Neural cell (in vitro differentiated cells): ENCODE measurements around the gene OR2AT4. TPM values are rescaled to one million over a fixed set of nuclear protein-coding genes. Genes with fewer than 3 reads are reported as not detected.

Experiments
- H2AFZ ChIP-seq: fragments of 200-600, 300-800 bp; sonication (generic), shearing (Covaris generic); 2 replicates; pipeline ENCODE4 v1.6.0; 2014; ENCODE audit warnings: low read depth, mild to moderate bottlenecking, antibody characterized with exemption, low read length, moderate library complexity
- H3F3A ChIP-seq: fragments of 200-600 bp; shearing (Covaris generic); 2 replicates; pipeline ENCODE4 v1.6.1; 2016; ENCODE audit warnings: mild to moderate bottlenecking, moderate library complexity, mixed read lengths, antibody characterized with exemption, low read length; ENCODE audit not compliant: insufficient read depth, poor library complexity, severe bottlenecking
- H3K27ac ChIP-seq: fragments of 200-600, 300-800 bp; sonication (generic), shearing (Covaris generic); 2 replicates; pipeline ENCODE4 v1.5.1; 2014; ENCODE audit warnings: mild to moderate bottlenecking, low read length, moderate library complexity
- H3K27me3 ChIP-seq: fragments of 300-800, 200-600 bp; sonication (generic), shearing (Covaris generic); 2 replicates; pipeline ENCODE4 v1.6.0; 2014; ENCODE audit warnings: mild to moderate bottlenecking, low read depth, low read length, moderate library complexity; ENCODE audit not compliant: insufficient read depth
- H3K36me3 ChIP-seq: fragments of 300-800, 200-600 bp; sonication (generic), shearing (Covaris generic); 2 replicates; pipeline ENCODE4 v1.5.1; 2014; ENCODE audit warnings: mild to moderate bottlenecking, antibody characterized with exemption, low read length, moderate library complexity; ENCODE audit not compliant: insufficient read depth
- H3K4me2 ChIP-seq: fragments of 300-800, 200-600 bp; sonication (generic), shearing (Covaris generic); 2 replicates; pipeline ENCODE4 v1.6.0; 2014; ENCODE audit warnings: mild to moderate bottlenecking, low read length
- H3K4me3 ChIP-seq: fragments of 300-800, 200-600 bp; sonication (generic), shearing (Covaris generic); 2 replicates; pipeline ENCODE4 v1.5.1; 2014; ENCODE audit warnings: mild to moderate bottlenecking, low read length, moderate library complexity
- H3K79me2 ChIP-seq: fragments of 200-600 bp; shearing (Covaris generic); replicated peaks from 2 replicates; pipeline ENCODE4 v1.6.0; 2014; ENCODE audit warnings: mild to moderate bottlenecking, low read length, moderate library complexity; ENCODE audit not compliant: insufficient read depth
- H3K9ac ChIP-seq: fragments of 300-800, 200-600 bp; sonication (generic), shearing (Covaris generic); 2 replicates; pipeline ENCODE4 v1.6.1; 2016; ENCODE audit warnings: mild to moderate bottlenecking, low read length, mixed read lengths
- H3K9me2 ChIP-seq: fragments of 200-600 bp; shearing (Covaris generic); 2 replicates; pipeline ENCODE4 v1.6.1; 2016; ENCODE audit warnings: mild to moderate bottlenecking, low read length, mixed read lengths; ENCODE audit not compliant: insufficient read depth
- H3K9me3 ChIP-seq: fragments of 200-600, 300-800 bp; sonication (generic), shearing (Covaris generic); 2 replicates; pipeline ENCODE4 v1.6.1; 2016; ENCODE audit warnings: mild to moderate bottlenecking, mixed run types, low read length, moderate library complexity, mixed read lengths
- H4K20me1 ChIP-seq: fragments of 200-600 bp; shearing (Covaris generic); 2 replicates; pipeline ENCODE4 v1.6.1; 2016; ENCODE audit warnings: mild to moderate bottlenecking, mixed run types; ENCODE audit not compliant: insufficient read depth
- EP300 ChIP-seq: fragments of 450-650 bp; conservative IDR thresholded peaks from 2 replicates; pipeline ENCODE4 v1.6.1; 2014; ENCODE audit warnings: antibody characterized with exemption, mild to moderate bottlenecking, moderate library complexity; ENCODE audit not compliant: poor library complexity, severe bottlenecking
- MXI1 ChIP-seq: fragments of 450-650 bp; conservative IDR thresholded peaks from 2 replicates; pipeline ENCODE4 v1.6.1; 2014; ENCODE audit warnings: antibody characterized with exemption, mild to moderate bottlenecking; ENCODE audit not compliant: poor library complexity, severe bottlenecking
- POLR2AphosphoS5 ChIP-seq: IDR thresholded peaks from 2 replicates; pipeline ENCODE4 v1.6.1; 2012
- SMC3 ChIP-seq: fragments of 450-650 bp; conservative IDR thresholded peaks from 2 replicates; pipeline ENCODE4 v1.6.1; 2014; ENCODE audit warnings: antibody characterized with exemption, mild to moderate bottlenecking, moderate library complexity; ENCODE audit not compliant: poor library complexity
- TAF1 ChIP-seq: IDR thresholded peaks from 2 replicates; pipeline ENCODE4 v1.6.1; 2012; ENCODE audit warnings: low read depth
- polyA plus RNA-seq: library from polyadenylated mRNA; depleted of rRNA; stranded (reverse); fragments of >200 nt; gene quantifications from 2 replicates; pipeline ENCODE4 v1.2.3, GENCODE V29; 2014
- TF ChIP-seq, protein P1 (sequence below): fragments of 450-650 bp; IDR thresholded peaks from 2 replicates; pipeline ENCODE4 v1.5.1; 2014; ENCODE audit warnings: antibody characterized with exemption, mild to moderate bottlenecking, moderate library complexity; ENCODE audit not compliant: poor library complexity, severe bottlenecking

OR2AT4 gene
- polyA plus RNA-seq, 1 donor from 2014 or later, result not detected

DNA sequence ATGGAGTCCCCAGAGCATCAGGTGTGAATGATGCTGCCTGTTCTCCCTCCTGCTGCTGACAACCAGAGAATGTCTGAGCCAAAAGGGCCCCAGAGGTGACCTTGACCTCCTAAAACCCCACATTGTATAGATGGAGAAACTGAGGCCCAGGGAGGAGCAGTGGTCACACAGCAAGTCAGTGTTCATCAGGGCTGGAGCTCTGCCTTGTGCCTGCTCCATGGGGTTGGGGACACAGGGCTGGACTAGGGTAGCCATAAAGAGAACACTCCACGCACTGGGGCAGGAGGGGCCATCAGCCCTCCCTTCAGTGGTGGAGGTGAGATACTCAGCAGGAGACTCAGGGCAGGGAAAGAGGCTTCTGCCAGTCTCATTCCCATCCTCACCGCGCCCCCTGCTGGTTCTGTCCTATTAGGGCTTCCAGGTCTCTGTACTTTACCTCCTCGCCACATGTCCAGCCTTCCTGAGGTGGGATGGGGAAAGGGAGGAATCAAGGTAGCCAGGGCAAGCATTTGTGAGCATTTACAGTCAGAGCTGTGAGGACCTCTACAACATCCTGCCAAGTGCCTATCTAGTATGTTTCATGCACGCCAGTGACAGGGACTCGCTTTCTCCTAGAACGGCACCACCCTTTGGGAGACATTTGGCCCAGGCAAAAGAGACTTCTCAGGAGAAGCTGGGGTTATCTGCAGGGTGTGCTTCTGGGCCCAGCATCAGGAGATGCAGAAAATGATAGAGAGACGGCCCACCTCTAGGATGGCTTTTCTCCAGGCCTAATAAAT is 64.7 kb downstream of the OR2AT4 start:
- Histone ChIP-seq H2AFZ (no peak overlapping the region), H3K9ac (no peak overlapping the region), H3K4me2 (no peak overlapping the region)

More for the DNA sequence above, 64.7 kb downstream of the OR2AT4 start:
- no peaks in the 10 kb centered on the region for H3K36me3 ChIP-seq
- H3K9me3 ChIP-seq, result no peaks in the 10 kb centered on the region
- H3K27ac ChIP-seq, result no peak overlapping the region
- H3K79me2 ChIP-seq, result no peaks in the 10 kb centered on the region
- H4K20me1 ChIP-seq, result no peaks in the 10 kb centered on the region
- H3K27me3 ChIP-seq, result no peaks in the 10 kb centered on the region
- no peaks in the 10 kb centered on the region for H3K9me2 ChIP-seq
- no peaks in the 10 kb centered on the region for H3F3A ChIP-seq
- no peak overlapping the region for H3K4me3 ChIP-seq
- TF ChIP-seq MXI1 (no peak), TAF1 (no peak), SMC3 (peak; percentile 21), EP300 (no peak), POLR2AphosphoS5 (no peak)
- TF ChIP-seq, protein P1, sequence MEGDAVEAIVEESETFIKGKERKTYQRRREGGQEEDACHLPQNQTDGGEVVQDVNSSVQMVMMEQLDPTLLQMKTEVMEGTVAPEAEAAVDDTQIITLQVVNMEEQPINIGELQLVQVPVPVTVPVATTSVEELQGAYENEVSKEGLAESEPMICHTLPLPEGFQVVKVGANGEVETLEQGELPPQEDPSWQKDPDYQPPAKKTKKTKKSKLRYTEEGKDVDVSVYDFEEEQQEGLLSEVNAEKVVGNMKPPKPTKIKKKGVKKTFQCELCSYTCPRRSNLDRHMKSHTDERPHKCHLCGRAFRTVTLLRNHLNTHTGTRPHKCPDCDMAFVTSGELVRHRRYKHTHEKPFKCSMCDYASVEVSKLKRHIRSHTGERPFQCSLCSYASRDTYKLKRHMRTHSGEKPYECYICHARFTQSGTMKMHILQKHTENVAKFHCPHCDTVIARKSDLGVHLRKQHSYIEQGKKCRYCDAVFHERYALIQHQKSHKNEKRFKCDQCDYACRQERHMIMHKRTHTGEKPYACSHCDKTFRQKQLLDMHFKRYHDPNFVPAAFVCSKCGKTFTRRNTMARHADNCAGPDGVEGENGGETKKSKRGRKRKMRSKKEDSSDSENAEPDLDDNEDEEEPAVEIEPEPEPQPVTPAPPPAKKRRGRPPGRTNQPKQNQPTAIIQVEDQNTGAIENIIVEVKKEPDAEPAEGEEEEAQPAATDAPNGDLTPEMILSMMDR, result peak; percentile 41

Other genes starting within 250 kb of the OR2AT4 start
- 2.7 and 10.3 TPM in 2 replicates for gene XRRA1, start 147.8 kb downstream of the OR2AT4 start, polyA plus RNA-seq
- 84.7 and 99.4 TPM in 2 replicates for gene SPCS2, start 147.6 kb downstream of the OR2AT4 start, polyA plus RNA-seq
- gene NEU3, start 107.9 kb downstream of the OR2AT4 start, polyA plus RNA-seq, result 16.3 and 16.9 TPM in 2 replicates
- not detected in 2 replicates for gene SLCO2B1, start 54.2 kb upstream of the OR2AT4 start, polyA plus RNA-seq
- not detected in 2 replicates for gene TPBGL, start 143.9 kb upstream of the OR2AT4 start, polyA plus RNA-seq